ENCODE measurements around the gene PTCD1.

PTCD1 gene

GRCh38 chr7:99380032-99380822 lies 58.4 kb downstream of the PTCD1 start:
- H3K4me3 ChIP-seq (ENCODE audit: low read length) = peak overlapping the region; percentile 33; the same call in 1 of the 2 replicates
- TF ChIP-seq ZNF274 (IDR thresholded peaks at IDR 0.05; ENCODE audit: low read depth, low read length) = no peak

- H3K4me3 ChIP-seq (ENCODE audit: low read length) = peak overlapping the region; percentile 33; the same call in 1 of the 2 replicates
Measured at GRCh38 chr7:99379693-99380031, 58.9 kb downstream of the PTCD1 start.

GRCh38 chr7:99379043-99379577 lies 59.5 kb downstream of the PTCD1 start:
- peak overlapping the region; percentile 33; the same call in 1 of the 2 replicates for H3K4me3 ChIP-seq (ENCODE audit: low read length)
- TF ChIP-seq ZNF274 (IDR thresholded peaks at IDR 0.05; ENCODE audit: low read depth, low read length) = no peak

GRCh38 chr7:99375070-99375807 lies 63.4 kb downstream of the PTCD1 start:
- TF ChIP-seq ZNF274 (IDR thresholded peaks at IDR 0.05; ENCODE audit: low read depth, low read length) = no peak
- peak overlapping the region; percentile 79 for H3K4me3 ChIP-seq (ENCODE audit: low read length)

GRCh38 chr7:99374111-99375064 lies 64.2 kb downstream of the PTCD1 start, which contains the start of gene ARPC1B:
TSS of gene ARPC1B (plus strand) at chr7:99374730. CDS start at chr7:99385715, 10,985 bp downstream.
- no peak for TF ChIP-seq ZNF274 (IDR thresholded peaks at IDR 0.05; ENCODE audit: low read depth, low read length)
- H3K4me3 ChIP-seq (ENCODE audit: low read length) = peak within 1 kb of the TSS; percentile 79

- no peak for TF ChIP-seq ZNF274 (IDR thresholded peaks at IDR 0.05; ENCODE audit: low read depth, low read length)
- peak overlapping the region; percentile 79; the same call in 1 of the 2 replicates for H3K4me3 ChIP-seq (ENCODE audit: low read length)
Measured at GRCh38 chr7:99373091-99374066, 65.2 kb downstream of the PTCD1 start.

- no peak for TF ChIP-seq ZNF274 (IDR thresholded peaks at IDR 0.05; ENCODE audit: low read depth, low read length)
- H3K4me3 ChIP-seq (ENCODE audit: low read length) = no peak overlapping the region
Measured at GRCh38 chr7:99372275-99373090, 66.1 kb downstream of the PTCD1 start.

- no peak for TF ChIP-seq ZNF274 (IDR thresholded peaks at IDR 0.05; ENCODE audit: low read depth, low read length)
- no peak overlapping the region for H3K4me3 ChIP-seq (ENCODE audit: low read length)
Measured at GRCh38 chr7:99371376-99371920, 67.2 kb downstream of the PTCD1 start.

- H3K4me3 ChIP-seq (ENCODE audit: low read length) = no peak overlapping the region
- TF ChIP-seq ZNF274 (IDR thresholded peaks at IDR 0.05; ENCODE audit: low read depth, low read length) = no peak
Measured at GRCh38 chr7:99369767-99370391, 68.7 kb downstream of the PTCD1 start.

- H3K4me3 ChIP-seq (ENCODE audit: low read length) = no peak overlapping the region
- no peak for TF ChIP-seq ZNF274 (IDR thresholded peaks at IDR 0.05; ENCODE audit: low read depth, low read length)
Measured at GRCh38 chr7:99368750-99369389, 69.7 kb downstream of the PTCD1 start.

All from GM08714 (cell line).